ENCODE measurements around the gene MCC.

MCC gene

DNA sequence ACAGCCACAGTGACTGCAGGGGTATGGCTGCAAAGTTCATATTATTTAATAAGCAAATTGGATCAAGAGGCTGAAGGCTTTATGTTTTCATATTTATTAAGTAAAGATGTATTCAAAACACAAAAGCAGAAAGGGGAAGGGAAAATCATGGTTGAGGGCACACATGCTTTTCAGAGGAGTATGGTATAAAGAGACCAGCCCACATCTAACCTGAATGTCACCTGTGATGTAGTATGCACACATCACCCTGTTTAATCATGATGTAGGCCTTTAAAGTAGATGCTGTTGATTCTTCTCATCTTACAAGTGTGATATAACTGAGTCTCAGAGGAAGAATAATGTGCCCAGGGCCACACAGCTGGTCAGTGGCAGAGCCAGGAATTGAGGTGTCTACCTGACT is 299.8 kb downstream of the MCC start:
- TF ChIP-seq, protein P1, sequence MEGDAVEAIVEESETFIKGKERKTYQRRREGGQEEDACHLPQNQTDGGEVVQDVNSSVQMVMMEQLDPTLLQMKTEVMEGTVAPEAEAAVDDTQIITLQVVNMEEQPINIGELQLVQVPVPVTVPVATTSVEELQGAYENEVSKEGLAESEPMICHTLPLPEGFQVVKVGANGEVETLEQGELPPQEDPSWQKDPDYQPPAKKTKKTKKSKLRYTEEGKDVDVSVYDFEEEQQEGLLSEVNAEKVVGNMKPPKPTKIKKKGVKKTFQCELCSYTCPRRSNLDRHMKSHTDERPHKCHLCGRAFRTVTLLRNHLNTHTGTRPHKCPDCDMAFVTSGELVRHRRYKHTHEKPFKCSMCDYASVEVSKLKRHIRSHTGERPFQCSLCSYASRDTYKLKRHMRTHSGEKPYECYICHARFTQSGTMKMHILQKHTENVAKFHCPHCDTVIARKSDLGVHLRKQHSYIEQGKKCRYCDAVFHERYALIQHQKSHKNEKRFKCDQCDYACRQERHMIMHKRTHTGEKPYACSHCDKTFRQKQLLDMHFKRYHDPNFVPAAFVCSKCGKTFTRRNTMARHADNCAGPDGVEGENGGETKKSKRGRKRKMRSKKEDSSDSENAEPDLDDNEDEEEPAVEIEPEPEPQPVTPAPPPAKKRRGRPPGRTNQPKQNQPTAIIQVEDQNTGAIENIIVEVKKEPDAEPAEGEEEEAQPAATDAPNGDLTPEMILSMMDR (IDR thresholded peaks at IDR 0.05; ENCODE audit: extremely low read depth, missing control alignments), result no peak
- DNase-seq (ENCODE audit: low spot score), result no peak

DNA sequence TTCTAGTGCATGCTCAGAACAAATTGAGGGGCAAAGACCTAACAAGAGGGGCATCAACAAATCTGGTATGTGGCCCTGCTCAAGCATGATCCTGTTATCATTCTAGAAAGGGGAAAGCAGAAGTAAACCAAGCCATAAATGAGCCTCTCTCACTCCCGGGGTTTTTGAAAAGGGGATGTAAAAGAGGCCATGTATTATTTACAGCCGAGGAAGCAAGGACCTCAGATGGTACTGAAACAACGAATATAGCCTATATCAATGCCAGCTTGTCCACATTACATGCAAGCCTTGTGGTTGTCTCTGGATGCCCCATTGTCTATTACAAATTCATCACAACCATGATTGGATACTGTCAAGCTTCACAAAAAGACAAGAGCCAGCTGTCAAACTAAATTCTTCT is 300.3 kb downstream of the MCC start:
- DNase-seq (ENCODE audit: low spot score), result no peak
- TF ChIP-seq, protein P1 (IDR thresholded peaks at IDR 0.05; ENCODE audit: extremely low read depth, missing control alignments), result no peak

DNA sequence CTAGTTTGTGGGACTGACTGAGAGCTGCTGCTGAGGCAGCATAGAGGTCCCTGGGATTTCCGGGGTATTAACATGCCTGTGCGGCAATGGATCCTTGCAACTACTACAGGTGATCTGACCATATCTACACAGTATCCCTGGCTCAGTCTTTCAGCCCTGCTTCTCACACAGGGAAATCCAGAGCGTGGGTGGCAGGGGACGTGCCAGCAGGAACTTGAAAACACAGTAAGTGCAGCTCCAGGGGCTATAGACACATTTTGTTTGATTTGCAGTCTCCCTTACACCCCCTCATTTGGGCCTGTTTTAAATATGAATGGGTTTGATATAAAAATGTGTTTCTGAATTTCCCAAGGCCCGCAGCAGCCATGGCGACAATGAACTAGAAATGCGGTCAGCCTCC is 302.2 kb downstream of the MCC start:
- no peak for DNase-seq (ENCODE audit: low spot score)
- TF ChIP-seq, protein P1 (IDR thresholded peaks at IDR 0.05; ENCODE audit: extremely low read depth, missing control alignments), result no peak

- TF ChIP-seq, protein P1 (IDR thresholded peaks at IDR 0.05; ENCODE audit: extremely low read depth, missing control alignments), result no peak
- no peak for DNase-seq (ENCODE audit: low spot score)
These were observed 304.6 kb downstream of the MCC start for GRCh38 chr5:113183694-113184093.

GRCh38 chr5:113182658-113183344 is 305.5 kb downstream of the MCC start:
- TF ChIP-seq, protein P1 (IDR thresholded peaks at IDR 0.05; ENCODE audit: extremely low read depth, missing control alignments), result no peak

GRCh38 chr5:113181853-113182490 is 306.3 kb downstream of the MCC start:
- DNase-seq (ENCODE audit: low spot score), result no peak
- TF ChIP-seq, protein P1 (IDR thresholded peaks at IDR 0.05; ENCODE audit: extremely low read depth, missing control alignments), result no peak

More at GRCh38 chr5:113182658-113183344, 305.5 kb downstream of the MCC start:
- no peak for DNase-seq (ENCODE audit: low spot score)

- TF ChIP-seq, protein P1 (IDR thresholded peaks at IDR 0.05; ENCODE audit: extremely low read depth, missing control alignments), result no peak
- DNase-seq (ENCODE audit: low spot score), result no peak
These were observed 306.8 kb downstream of the MCC start for GRCh38 chr5:113181409-113181808.

All from GM20000 (cell line).